ENCODE measurements around the gene MYL5.
"Not testable (repeated sequence)": the region's sequence is repeated elsewhere in the genome, so short reads cannot be mapped to it uniquely, and the experiment has no call there.

GRCh38 chr4:669806-670559 is 4.4 kb upstream of the MYL5 start:
- TF ChIP-seq, protein P1, sequence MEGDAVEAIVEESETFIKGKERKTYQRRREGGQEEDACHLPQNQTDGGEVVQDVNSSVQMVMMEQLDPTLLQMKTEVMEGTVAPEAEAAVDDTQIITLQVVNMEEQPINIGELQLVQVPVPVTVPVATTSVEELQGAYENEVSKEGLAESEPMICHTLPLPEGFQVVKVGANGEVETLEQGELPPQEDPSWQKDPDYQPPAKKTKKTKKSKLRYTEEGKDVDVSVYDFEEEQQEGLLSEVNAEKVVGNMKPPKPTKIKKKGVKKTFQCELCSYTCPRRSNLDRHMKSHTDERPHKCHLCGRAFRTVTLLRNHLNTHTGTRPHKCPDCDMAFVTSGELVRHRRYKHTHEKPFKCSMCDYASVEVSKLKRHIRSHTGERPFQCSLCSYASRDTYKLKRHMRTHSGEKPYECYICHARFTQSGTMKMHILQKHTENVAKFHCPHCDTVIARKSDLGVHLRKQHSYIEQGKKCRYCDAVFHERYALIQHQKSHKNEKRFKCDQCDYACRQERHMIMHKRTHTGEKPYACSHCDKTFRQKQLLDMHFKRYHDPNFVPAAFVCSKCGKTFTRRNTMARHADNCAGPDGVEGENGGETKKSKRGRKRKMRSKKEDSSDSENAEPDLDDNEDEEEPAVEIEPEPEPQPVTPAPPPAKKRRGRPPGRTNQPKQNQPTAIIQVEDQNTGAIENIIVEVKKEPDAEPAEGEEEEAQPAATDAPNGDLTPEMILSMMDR (IDR thresholded peaks at IDR 0.05): not testable (repeated sequence)
- TF ChIP-seq POLR2A (IDR thresholded peaks at IDR 0.05): not testable (repeated sequence)
